ENCODE data around the gene CATSPERZ. TPM values are rescaled to one million over a fixed set of nuclear protein-coding genes. Genes with fewer than 3 reads are reported as not detected.

Gene CATSPERZ
- total and polyA plus RNA-seq, 8 donors: 0.27 to 1.5 (median 0.51) TPM; not detected in 5

GRCh38 chr11:64296236-64296635 is 3.9 kb upstream of the CATSPERZ start:
- no peak for ATAC-seq
- Histone ChIP-seq H3K4me3 (no peak overlapping the region), H3K27ac (no peak overlapping the region), H3K4me1 (peaks cover 11 to 32% (median 18%) of the 10 kb centered on the region in 3 donors), H3K36me3 (no peaks in the 10 kb centered on the region), H3K9me3 (no peaks in the 10 kb centered on the region), H3K27me3 (peaks cover 0 to 23% (median 13%) of the 10 kb centered on the region in 4 donors)
- WGBS, 2 donors: 45 to 61% methylated on average over 1 of the region's 1 CpG
- intact Hi-C loops (cut with DNase I): loop anchor here in 2 of 3 donors (10.0 kb wide), 2 partner anchors 91 to 301 kb away; partner anchors contain the start of gene FERMT3 (in 1 of the 2)
- TF ChIP-seq CTCF (IDR thresholded peaks at IDR 0.05): no peak
- DNase-seq: no peak
- no peak for FAIRE-seq

GRCh38 chr11:64296830-64297698 is 3.1 kb upstream of the CATSPERZ start:
- peaks cover 11 to 25% (median 13%) of the 10 kb centered on the region in 3 donors for H3K4me1 ChIP-seq
- H3K27me3 ChIP-seq: peaks cover 0 to 23% (median 13%) of the 10 kb centered on the region in 4 donors
- ATAC-seq (no peak), FAIRE-seq (no peak), DNase-seq (no peak)
- no peaks in the 10 kb centered on the region for H3K9me3 ChIP-seq
- 22 to 27% methylated on average over 27 to 34 of the region's 34 CpGs for WGBS, 2 donors
- intact Hi-C loops (cut with DNase I): loop anchor here in 2 of 3 donors (10.0 kb wide), 2 partner anchors 92 to 302 kb away; partner anchors contain the start of gene FERMT3 (in 1 of the 2)
- no peak overlapping the region for H3K4me3 ChIP-seq
- no peak for TF ChIP-seq CTCF (IDR thresholded peaks at IDR 0.05)
- no peaks in the 10 kb centered on the region for H3K36me3 ChIP-seq
- H3K27ac ChIP-seq: no peak overlapping the region

GRCh38 chr11:64297699-64298358 is 2.3 kb upstream of the CATSPERZ start:
- H3K27me3 ChIP-seq: peaks cover 0 to 21% (median 11%) of the 10 kb centered on the region in 4 donors
- no peak overlapping the region for H3K27ac ChIP-seq
- peaks cover 10 to 21% (median 11%) of the 10 kb centered on the region in 3 donors for H3K4me1 ChIP-seq
- ATAC-seq: no peak
- no peak for FAIRE-seq
- intact Hi-C loops (cut with DNase I): loop anchor here in 2 of 3 donors (10.0 kb wide), 2 partner anchors 93 to 303 kb away; partner anchors contain the start of gene FERMT3 (in 1 of the 2)
- DNase-seq: peak in 2 of 6 donors; percentile 61 to 80
- no peak overlapping the region for H3K4me3 ChIP-seq
- H3K36me3 ChIP-seq: no peaks in the 10 kb centered on the region
- TF ChIP-seq CTCF (IDR thresholded peaks at IDR 0.05): no peak
- 46 to 55% methylated on average over 18 of the region's 18 CpGs for WGBS, 2 donors
- no peaks in the 10 kb centered on the region for H3K9me3 ChIP-seq

- TF ChIP-seq CTCF (IDR thresholded peaks at IDR 0.05): no peak
- intact Hi-C loops (cut with DNase I): loop anchor here in 2 of 3 donors (10.0 kb wide), 2 partner anchors 94 to 304 kb away; partner anchors contain the start of gene FERMT3 (in 1 of the 2)
- peak; percentile 59 to 89 (median 72) for DNase-seq
- ATAC-seq: peak; percentile 46 to 65 (median 56)
- H3K9me3 ChIP-seq: no peaks in the 10 kb centered on the region
- H3K27me3 ChIP-seq: peaks cover 0 to 21% (median 9%) of the 10 kb centered on the region in 4 donors
- peak overlapping the region; percentile 14 to 46 (median 30) for H3K4me3 ChIP-seq
- WGBS, 2 donors: 3% methylated on average over 49 to 60 of the region's 60 CpGs
- no peak for FAIRE-seq
- H3K27ac ChIP-seq: no peak overlapping the region
- H3K4me1 ChIP-seq: peaks cover 10 to 24% (median 11%) of the 10 kb centered on the region in 3 donors
- no peaks in the 10 kb centered on the region for H3K36me3 ChIP-seq
These were observed 952 bp upstream of the CATSPERZ start for GRCh38 chr11:64298966-64299846.

Measured in pancreas (tissue), 10 donors.